Neural cell (in vitro differentiated cells): ENCODE results near the gene HYOU1. TPM values are rescaled to one million over a fixed set of nuclear protein-coding genes. Genes with fewer than 3 reads are reported as not detected.

Source experiments
- H2AFZ ChIP-seq: fragments of 200-600, 300-800 bp; sonication (generic), shearing (Covaris generic); 2 replicates; pipeline ENCODE4 v1.6.0; 2014; ENCODE audit warnings: low read depth, mild to moderate bottlenecking, antibody characterized with exemption, low read length, moderate library complexity
- H3F3A ChIP-seq: fragments of 200-600 bp; shearing (Covaris generic); 2 replicates; pipeline ENCODE4 v1.6.1; 2016; ENCODE audit warnings: mild to moderate bottlenecking, moderate library complexity, mixed read lengths, antibody characterized with exemption, low read length; ENCODE audit not compliant: insufficient read depth, poor library complexity, severe bottlenecking
- H3K27ac ChIP-seq: fragments of 200-600, 300-800 bp; sonication (generic), shearing (Covaris generic); 2 replicates; pipeline ENCODE4 v1.5.1; 2014; ENCODE audit warnings: mild to moderate bottlenecking, low read length, moderate library complexity
- H3K27me3 ChIP-seq: fragments of 300-800, 200-600 bp; sonication (generic), shearing (Covaris generic); 2 replicates; pipeline ENCODE4 v1.6.0; 2014; ENCODE audit warnings: mild to moderate bottlenecking, low read depth, low read length, moderate library complexity; ENCODE audit not compliant: insufficient read depth
- H3K36me3 ChIP-seq: fragments of 300-800, 200-600 bp; sonication (generic), shearing (Covaris generic); 2 replicates; pipeline ENCODE4 v1.5.1; 2014; ENCODE audit warnings: mild to moderate bottlenecking, antibody characterized with exemption, low read length, moderate library complexity; ENCODE audit not compliant: insufficient read depth
- H3K4me2 ChIP-seq: fragments of 300-800, 200-600 bp; sonication (generic), shearing (Covaris generic); 2 replicates; pipeline ENCODE4 v1.6.0; 2014; ENCODE audit warnings: mild to moderate bottlenecking, low read length
- H3K4me3 ChIP-seq: fragments of 300-800, 200-600 bp; sonication (generic), shearing (Covaris generic); 2 replicates; pipeline ENCODE4 v1.5.1; 2014; ENCODE audit warnings: mild to moderate bottlenecking, low read length, moderate library complexity
- H3K79me2 ChIP-seq: fragments of 200-600 bp; shearing (Covaris generic); replicated peaks from 2 replicates; pipeline ENCODE4 v1.6.0; 2014; ENCODE audit warnings: mild to moderate bottlenecking, low read length, moderate library complexity; ENCODE audit not compliant: insufficient read depth
- H3K9ac ChIP-seq: fragments of 300-800, 200-600 bp; sonication (generic), shearing (Covaris generic); 2 replicates; pipeline ENCODE4 v1.6.1; 2016; ENCODE audit warnings: mild to moderate bottlenecking, low read length, mixed read lengths
- H3K9me2 ChIP-seq: fragments of 200-600 bp; shearing (Covaris generic); 2 replicates; pipeline ENCODE4 v1.6.1; 2016; ENCODE audit warnings: mild to moderate bottlenecking, low read length, mixed read lengths; ENCODE audit not compliant: insufficient read depth
- H3K9me3 ChIP-seq: fragments of 200-600, 300-800 bp; sonication (generic), shearing (Covaris generic); 2 replicates; pipeline ENCODE4 v1.6.1; 2016; ENCODE audit warnings: mild to moderate bottlenecking, mixed run types, low read length, moderate library complexity, mixed read lengths
- H4K20me1 ChIP-seq: fragments of 200-600 bp; shearing (Covaris generic); 2 replicates; pipeline ENCODE4 v1.6.1; 2016; ENCODE audit warnings: mild to moderate bottlenecking, mixed run types; ENCODE audit not compliant: insufficient read depth
- EP300 ChIP-seq: fragments of 450-650 bp; conservative IDR thresholded peaks from 2 replicates; pipeline ENCODE4 v1.6.1; 2014; ENCODE audit warnings: antibody characterized with exemption, mild to moderate bottlenecking, moderate library complexity; ENCODE audit not compliant: poor library complexity, severe bottlenecking
- EZH2 ChIP-seq: fragments of 200-600, 300-800 bp; shearing (Covaris generic), sonication (generic); IDR thresholded peaks from 2 replicates; pipeline ENCODE4 v1.6.1; 2014; ENCODE audit warnings: antibody characterized with exemption, low read length, borderline replicate concordance, mild to moderate bottlenecking; ENCODE audit not compliant: insufficient read depth, poor library complexity, severe bottlenecking
- MXI1 ChIP-seq: fragments of 450-650 bp; conservative IDR thresholded peaks from 2 replicates; pipeline ENCODE4 v1.6.1; 2014; ENCODE audit warnings: antibody characterized with exemption, mild to moderate bottlenecking; ENCODE audit not compliant: poor library complexity, severe bottlenecking
- POLR2AphosphoS5 ChIP-seq: IDR thresholded peaks from 2 replicates; pipeline ENCODE4 v1.6.1; 2012
- SMC3 ChIP-seq: fragments of 450-650 bp; conservative IDR thresholded peaks from 2 replicates; pipeline ENCODE4 v1.6.1; 2014; ENCODE audit warnings: antibody characterized with exemption, mild to moderate bottlenecking, moderate library complexity; ENCODE audit not compliant: poor library complexity
- TAF1 ChIP-seq: IDR thresholded peaks from 2 replicates; pipeline ENCODE4 v1.6.1; 2012; ENCODE audit warnings: low read depth
- polyA plus RNA-seq: library from polyadenylated mRNA; depleted of rRNA; stranded (reverse); fragments of >200 nt; gene quantifications from 2 replicates; pipeline ENCODE4 v1.2.3, GENCODE V29; 2014
- TF ChIP-seq, protein P1 (sequence below): IDR thresholded peaks from 2 replicates; pipeline ENCODE4 v1.6.1; 2012; ENCODE audit warnings: borderline replicate concordance
- TF ChIP-seq, protein P2 (sequence below): fragments of 450-650 bp; IDR thresholded peaks from 2 replicates; pipeline ENCODE4 v1.5.1; 2014; ENCODE audit warnings: antibody characterized with exemption, mild to moderate bottlenecking, moderate library complexity; ENCODE audit not compliant: poor library complexity, severe bottlenecking

Gene HYOU1
- polyA plus RNA-seq, 1 donor from 2014 or later, result 68.4 TPM

DNA sequence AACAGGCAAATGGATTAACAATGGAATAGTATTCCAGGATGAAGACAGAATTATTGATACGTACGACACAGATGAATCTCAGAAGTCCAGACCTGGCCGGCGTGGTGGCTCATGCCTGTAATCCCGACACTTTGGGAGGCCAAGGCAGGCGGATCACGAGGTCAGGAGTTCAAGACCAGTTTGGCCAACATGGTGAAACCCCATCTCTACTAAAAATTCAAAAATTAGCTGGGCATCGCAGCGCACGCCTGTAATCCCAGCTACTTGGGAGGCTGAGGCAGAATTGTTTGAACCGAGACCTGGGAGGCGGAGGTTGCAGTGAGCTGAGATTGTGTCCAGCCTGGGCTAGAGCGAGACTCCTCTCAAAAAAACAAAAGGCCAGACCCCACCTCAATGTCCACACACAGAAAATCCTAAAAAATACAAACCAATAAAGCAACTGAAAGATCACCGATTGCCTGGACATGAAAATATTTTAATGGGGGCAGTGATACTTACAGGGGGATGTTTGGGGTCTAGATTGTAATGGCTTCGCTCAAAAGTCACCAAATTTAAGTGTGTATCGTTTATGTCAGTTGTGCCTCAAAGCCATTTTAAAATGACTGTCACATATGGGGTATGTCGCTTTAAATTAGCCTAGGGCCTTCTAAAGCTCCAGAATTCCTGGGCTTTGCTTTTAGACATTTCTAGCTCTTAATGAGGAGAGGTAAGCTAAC is 42.6 kb downstream of the HYOU1 start:
- Histone ChIP-seq H3F3A (no peaks in the 10 kb centered on the region), H2AFZ (no peak overlapping the region), H3K79me2 (peaks cover 28% of the 10 kb centered on the region), H3K9me3 (no peaks in the 10 kb centered on the region), H3K27me3 (no peaks in the 10 kb centered on the region), H3K4me3 (no peak overlapping the region), H4K20me1 (no peaks in the 10 kb centered on the region), H3K9ac (no peak overlapping the region), H3K36me3 (peaks cover 12% of the 10 kb centered on the region), H3K9me2 (no peaks in the 10 kb centered on the region), H3K4me2 (no peak overlapping the region), H3K27ac (no peak overlapping the region)
- TF ChIP-seq MXI1 (no peak), EP300 (no peak), EZH2 (no peak), SMC3 (no peak), POLR2AphosphoS5 (no peak)
- TF ChIP-seq, protein P1, sequence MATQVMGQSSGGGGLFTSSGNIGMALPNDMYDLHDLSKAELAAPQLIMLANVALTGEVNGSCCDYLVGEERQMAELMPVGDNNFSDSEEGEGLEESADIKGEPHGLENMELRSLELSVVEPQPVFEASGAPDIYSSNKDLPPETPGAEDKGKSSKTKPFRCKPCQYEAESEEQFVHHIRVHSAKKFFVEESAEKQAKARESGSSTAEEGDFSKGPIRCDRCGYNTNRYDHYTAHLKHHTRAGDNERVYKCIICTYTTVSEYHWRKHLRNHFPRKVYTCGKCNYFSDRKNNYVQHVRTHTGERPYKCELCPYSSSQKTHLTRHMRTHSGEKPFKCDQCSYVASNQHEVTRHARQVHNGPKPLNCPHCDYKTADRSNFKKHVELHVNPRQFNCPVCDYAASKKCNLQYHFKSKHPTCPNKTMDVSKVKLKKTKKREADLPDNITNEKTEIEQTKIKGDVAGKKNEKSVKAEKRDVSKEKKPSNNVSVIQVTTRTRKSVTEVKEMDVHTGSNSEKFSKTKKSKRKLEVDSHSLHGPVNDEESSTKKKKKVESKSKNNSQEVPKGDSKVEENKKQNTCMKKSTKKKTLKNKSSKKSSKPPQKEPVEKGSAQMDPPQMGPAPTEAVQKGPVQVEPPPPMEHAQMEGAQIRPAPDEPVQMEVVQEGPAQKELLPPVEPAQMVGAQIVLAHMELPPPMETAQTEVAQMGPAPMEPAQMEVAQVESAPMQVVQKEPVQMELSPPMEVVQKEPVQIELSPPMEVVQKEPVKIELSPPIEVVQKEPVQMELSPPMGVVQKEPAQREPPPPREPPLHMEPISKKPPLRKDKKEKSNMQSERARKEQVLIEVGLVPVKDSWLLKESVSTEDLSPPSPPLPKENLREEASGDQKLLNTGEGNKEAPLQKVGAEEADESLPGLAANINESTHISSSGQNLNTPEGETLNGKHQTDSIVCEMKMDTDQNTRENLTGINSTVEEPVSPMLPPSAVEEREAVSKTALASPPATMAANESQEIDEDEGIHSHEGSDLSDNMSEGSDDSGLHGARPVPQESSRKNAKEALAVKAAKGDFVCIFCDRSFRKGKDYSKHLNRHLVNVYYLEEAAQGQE, result no peak
- TF ChIP-seq, protein P2, sequence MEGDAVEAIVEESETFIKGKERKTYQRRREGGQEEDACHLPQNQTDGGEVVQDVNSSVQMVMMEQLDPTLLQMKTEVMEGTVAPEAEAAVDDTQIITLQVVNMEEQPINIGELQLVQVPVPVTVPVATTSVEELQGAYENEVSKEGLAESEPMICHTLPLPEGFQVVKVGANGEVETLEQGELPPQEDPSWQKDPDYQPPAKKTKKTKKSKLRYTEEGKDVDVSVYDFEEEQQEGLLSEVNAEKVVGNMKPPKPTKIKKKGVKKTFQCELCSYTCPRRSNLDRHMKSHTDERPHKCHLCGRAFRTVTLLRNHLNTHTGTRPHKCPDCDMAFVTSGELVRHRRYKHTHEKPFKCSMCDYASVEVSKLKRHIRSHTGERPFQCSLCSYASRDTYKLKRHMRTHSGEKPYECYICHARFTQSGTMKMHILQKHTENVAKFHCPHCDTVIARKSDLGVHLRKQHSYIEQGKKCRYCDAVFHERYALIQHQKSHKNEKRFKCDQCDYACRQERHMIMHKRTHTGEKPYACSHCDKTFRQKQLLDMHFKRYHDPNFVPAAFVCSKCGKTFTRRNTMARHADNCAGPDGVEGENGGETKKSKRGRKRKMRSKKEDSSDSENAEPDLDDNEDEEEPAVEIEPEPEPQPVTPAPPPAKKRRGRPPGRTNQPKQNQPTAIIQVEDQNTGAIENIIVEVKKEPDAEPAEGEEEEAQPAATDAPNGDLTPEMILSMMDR, result no peak

DNA sequence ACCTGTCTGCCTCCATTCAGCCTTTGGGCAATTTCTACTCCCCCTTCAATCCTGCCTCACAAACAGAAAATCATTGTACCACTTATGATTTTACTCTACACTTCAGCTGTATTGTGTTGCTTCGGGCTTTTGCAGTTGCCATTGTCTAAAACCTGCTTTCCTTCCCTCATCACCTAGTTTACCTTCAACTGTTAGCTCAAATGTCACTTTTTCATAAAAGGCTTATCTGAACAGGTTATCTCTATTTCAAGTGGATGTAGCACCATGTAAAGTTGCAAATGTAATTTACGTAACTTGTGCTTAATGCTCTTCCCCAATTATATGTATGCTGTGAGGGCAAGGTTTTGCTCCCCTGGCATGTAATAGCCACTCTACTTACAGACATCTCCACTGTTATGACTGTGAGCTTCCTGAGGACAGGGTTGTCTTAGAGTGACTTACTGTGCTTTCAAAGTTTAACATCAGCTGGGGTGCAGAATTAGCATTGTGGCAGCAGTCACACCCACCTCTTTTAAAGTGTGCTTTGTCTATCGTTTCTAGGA is 44.3 kb downstream of the HYOU1 start:
- Histone ChIP-seq H3K4me2 (no peak overlapping the region), H3K79me2 (peaks cover 24% of the 10 kb centered on the region), H3K9me3 (no peaks in the 10 kb centered on the region), H3K36me3 (peaks cover 12% of the 10 kb centered on the region), H2AFZ (no peak overlapping the region), H3K9ac (no peak overlapping the region), H3F3A (no peaks in the 10 kb centered on the region), H3K27me3 (no peaks in the 10 kb centered on the region), H3K4me3 (no peak overlapping the region), H4K20me1 (no peaks in the 10 kb centered on the region), H3K9me2 (no peaks in the 10 kb centered on the region), H3K27ac (no peak overlapping the region)
- TF ChIP-seq TAF1 (no peak), EZH2 (no peak)
